H1 (cell line): ENCODE results near the gene NECTIN1. TPM values are rescaled to one million over a fixed set of nuclear protein-coding genes. Genes with fewer than 3 reads are reported as not detected.

Experiments
- CTCF ChIA-PET: fragments of 300-600 bp; sonication (Branson Sonifier 250); formaldehyde crosslinking; loops from one replicate; lab custom pipeline; 2021; ENCODE audit not compliant: partially characterized antibody; lab: Charles Lee
- POLR2A ChIA-PET: fragments of 300-600 bp; sonication (Branson Sonifier 250); formaldehyde crosslinking; loops from one replicate; lab custom pipeline; 2021; ENCODE audit warnings: inconsistent platforms; ENCODE audit not compliant: partially characterized antibody; lab: Charles Lee
- DNase-seq, 2 experiments: peaks; one replicate each; pipeline versions ENCODE4 v3.0.0 to v3.0.0-alpha.2; 2010 to 2022; ENCODE audit warnings: low spot score in 2 of 2, low read depth in 1 of 2, mixed read lengths in 1 of 2
- FAIRE-seq: peaks from 2 replicates; lab custom pipeline; 2011; peaks lifted over from hg19 to GRCh38; lab: Jason Lieb, UNC
- H2AFZ ChIP-seq: 2 replicates; pipeline ENCODE4 v1.8.1; 2012; ENCODE audit warnings: low read length, inconsistent platforms
- H2AK5ac ChIP-seq: 2 replicates; pipeline ENCODE4 v1.6.1; 2013; ENCODE audit warnings: low read depth, low read length
- H2BK120ac ChIP-seq: replicated peaks from 2 replicates; pipeline ENCODE3; 2013; ENCODE audit warnings: low read depth, low read length, inconsistent platforms
- H2BK12ac ChIP-seq: 2 replicates; pipeline ENCODE4 v1.6.1; 2013; ENCODE audit warnings: low read depth, low read length
- H2BK15ac ChIP-seq: 2 replicates; pipeline ENCODE4 v1.6.1; 2013; ENCODE audit warnings: low read length
- H2BK20ac ChIP-seq: 2 replicates; pipeline ENCODE4 v1.6.1; 2013; ENCODE audit warnings: low read length
- H2BK5ac ChIP-seq: 2 replicates; pipeline ENCODE4 v1.6.1; 2013; ENCODE audit warnings: low read depth, low read length
- H3K14ac ChIP-seq: 2 replicates; pipeline ENCODE4 v1.6.1; 2013; ENCODE audit warnings: inconsistent platforms; ENCODE audit not compliant: insufficient read length
- H3K18ac ChIP-seq: 2 replicates; pipeline ENCODE4 v1.6.1; 2013; ENCODE audit warnings: low read length; ENCODE audit errors: extremely low read depth
- H3K23ac ChIP-seq: 2 replicates; pipeline ENCODE4 v1.6.1; 2013; ENCODE audit warnings: inconsistent platforms; ENCODE audit not compliant: insufficient read length
- H3K23me2 ChIP-seq: 2 replicates; pipeline ENCODE4 v1.6.1; 2013; ENCODE audit warnings: low read depth, low read length
- H3K27ac ChIP-seq: 2 replicates; pipeline ENCODE4 v1.6.1; 2011; ENCODE audit warnings: low read depth, low read length, inconsistent platforms
- H3K27me3 ChIP-seq, 4 experiments: replicated peaks in 1 of 4; 1 replicate in 1 of 4; 2 replicates in 3 of 4; pipeline versions ENCODE4 v1.6.1 to v1.8.1; 2011 to 2013; ENCODE audit warnings: low read length in 3 of 4, mild to moderate bottlenecking in 3 of 4, inconsistent platforms in 2 of 4, mixed read lengths in 2 of 4, moderate library complexity in 1 of 4; ENCODE audit not compliant: control insufficient read depth in 3 of 4, insufficient read depth in 3 of 4; ENCODE audit errors: extremely low read depth in 1 of 4
- H3K36me3 ChIP-seq, 4 experiments: 2 replicates each; pipeline versions ENCODE4 v1.6.1 to v1.8.1; 2011 to 2013; ENCODE audit warnings: mild to moderate bottlenecking in 4 of 4, low read length in 3 of 4, moderate library complexity in 2 of 4, control low read depth in 1 of 4, inconsistent platforms in 1 of 4; ENCODE audit not compliant: insufficient read depth in 4 of 4, control insufficient read depth in 2 of 4
- H3K4ac ChIP-seq: replicated peaks from 2 replicates; pipeline ENCODE3; 2013; ENCODE audit warnings: low read length, low read depth, mixed read lengths, inconsistent platforms; ENCODE audit not compliant: insufficient read length
- H3K4me1 ChIP-seq, 4 experiments: replicated peaks in 1 of 4; 1 replicate in 1 of 4; 2 replicates in 3 of 4; pipeline versions ENCODE4 v1.6.1 to v1.8.1; 2011 to 2013; ENCODE audit warnings: low read length in 3 of 4, inconsistent platforms in 2 of 4, mixed read lengths in 1 of 4; ENCODE audit not compliant: insufficient read depth in 4 of 4, control insufficient read depth in 3 of 4
- H3K4me2 ChIP-seq, 2 experiments: 2 replicates each; pipeline versions ENCODE4 v1.6.1 to v1.8.1; 2011 to 2013; ENCODE audit warnings: low read depth in 2 of 2, low read length in 2 of 2, control low read depth in 1 of 2, inconsistent platforms in 1 of 2, mild to moderate bottlenecking in 1 of 2; ENCODE audit not compliant: insufficient read depth in 1 of 2
- H3K4me3 ChIP-seq, 4 experiments: fragments of 200-600, 300-600 bp in 1 of 4; sonication (generic), shearing (Covaris generic), sonication (Bioruptor Twin) in 1 of 4; 2 replicates each; pipeline versions ENCODE4 v1.5.1 to v1.8.1; 2011 to 2016; ENCODE audit warnings: low read length in 4 of 4, low read depth in 3 of 4, control low read depth in 2 of 4, inconsistent platforms in 2 of 4, mild to moderate bottlenecking in 2 of 4, mixed read lengths in 1 of 4, moderate library complexity in 1 of 4; ENCODE audit not compliant: insufficient read depth in 2 of 4; ENCODE audit errors: extremely low read depth in 1 of 4
- H3K56ac ChIP-seq: replicated peaks from 2 replicates; pipeline ENCODE3; 2013; ENCODE audit warnings: low read depth, mild to moderate bottlenecking, mixed read lengths, low read length, inconsistent platforms; ENCODE audit not compliant: insufficient read length
- H3K79me1 ChIP-seq: 2 replicates; pipeline ENCODE4 v1.6.1; 2013; ENCODE audit warnings: low read depth, low read length, control low read depth
- H3K79me2 ChIP-seq, 2 experiments: 2 replicates each; pipeline versions ENCODE4 v1.6.1 to v1.8.1; 2012 to 2013; ENCODE audit warnings: low read length in 2 of 2, mild to moderate bottlenecking in 2 of 2, inconsistent platforms in 1 of 2; ENCODE audit not compliant: insufficient read depth in 2 of 2, control insufficient read depth in 1 of 2
- H3K9ac ChIP-seq, 4 experiments: replicated peaks in 1 of 4; 1 replicate in 1 of 4; 2 replicates in 3 of 4; pipeline versions ENCODE4 v1.6.1 to v1.8.1; 2011 to 2013; ENCODE audit warnings: low read depth in 3 of 4, low read length in 3 of 4, control low read depth in 2 of 4, mild to moderate bottlenecking in 2 of 4, moderate library complexity in 2 of 4, inconsistent platforms in 1 of 4; ENCODE audit errors: extremely low read depth in 1 of 4
- H3K9me3 ChIP-seq, 2 experiments: 2 replicates each; pipeline versions ENCODE4 v1.6.1 to v1.8.1; 2012 to 2013; ENCODE audit warnings: mild to moderate bottlenecking in 2 of 2, moderate library complexity in 2 of 2, control low read depth in 1 of 2, inconsistent platforms in 1 of 2, low read depth in 1 of 2, low read length in 1 of 2, mixed read lengths in 1 of 2; ENCODE audit not compliant: insufficient read depth in 2 of 2
- H4K20me1 ChIP-seq, 2 experiments: replicated peaks in 1 of 2; 2 replicates each; pipeline versions ENCODE3 to v1.8.1; 2011 to 2013; ENCODE audit warnings: inconsistent platforms in 2 of 2, low read length in 2 of 2, mild to moderate bottlenecking in 1 of 2; ENCODE audit not compliant: insufficient read depth in 2 of 2, control insufficient read depth in 1 of 2
- H4K5ac ChIP-seq: 2 replicates; pipeline ENCODE4 v1.6.1; 2013; ENCODE audit warnings: low read length, low read depth, mixed read lengths, inconsistent platforms; ENCODE audit not compliant: insufficient read length
- H4K8ac ChIP-seq: 2 replicates; pipeline ENCODE4 v1.8.0; 2013; ENCODE audit warnings: mild to moderate bottlenecking, moderate library complexity, low read length, inconsistent platforms; ENCODE audit not compliant: insufficient read depth; ENCODE audit errors: extremely low read depth
- H4K91ac ChIP-seq: replicated peaks from 2 replicates; pipeline ENCODE3; 2013; ENCODE audit warnings: low read length, mixed read lengths, inconsistent platforms; ENCODE audit not compliant: insufficient read length
- BACH1 ChIP-seq: IDR thresholded peaks from 2 replicates; pipeline ENCODE4 v1.6.1; 2012; ENCODE audit warnings: low read length, improper control_type of control experiment
- BCL11A ChIP-seq, 2 experiments: IDR thresholded peaks; one replicate each; pipeline ENCODE4 v1.6.1; 2011; ENCODE audit warnings: low read depth in 2 of 2, low read length in 2 of 2, mild to moderate bottlenecking in 2 of 2
- CEBPB ChIP-seq: IDR thresholded peaks from 2 replicates; pipeline ENCODE4 v1.6.1; 2012; ENCODE audit warnings: low read depth, low read length
- CHD1 ChIP-seq: IDR thresholded peaks from 2 replicates; pipeline ENCODE4 v1.6.1; 2012; ENCODE audit warnings: low read depth, low read length, improper control_type of control experiment
- EGR1 ChIP-seq: IDR thresholded peaks from 2 replicates; pipeline ENCODE4 v1.6.1; 2011; ENCODE audit warnings: low read depth, low read length, borderline replicate concordance
- EZH2 ChIP-seq: fragments of 200-600 bp; sonication (generic); IDR thresholded peaks from 2 replicates; pipeline ENCODE4 v1.7.1; 2012; ENCODE audit warnings: low read depth, mild to moderate bottlenecking, moderate library complexity, low read length, inconsistent platforms; ENCODE audit not compliant: severe bottlenecking
- FOSL1 ChIP-seq: IDR thresholded peaks from 2 replicates; pipeline ENCODE4 v1.6.1; 2011; ENCODE audit warnings: mild to moderate bottlenecking, low read depth, low read length, moderate library complexity; ENCODE audit not compliant: insufficient read depth
- RAD21 ChIP-seq, 2 experiments: IDR thresholded peaks in 1 of 2; conservative IDR thresholded peaks in 1 of 2; 2 replicates each; pipeline ENCODE4 v1.6.1; 2011; ENCODE audit warnings: low read depth in 2 of 2, low read length in 2 of 2, improper control_type of control experiment in 1 of 2, inconsistent platforms in 1 of 2, mild to moderate bottlenecking in 1 of 2, moderate library complexity in 1 of 2
- RFX5 ChIP-seq: IDR thresholded peaks from 2 replicates; pipeline ENCODE4 v1.6.1; 2011; ENCODE audit warnings: low read depth, low read length, improper control_type of control experiment, borderline replicate concordance
- YY1 ChIP-seq: IDR thresholded peaks from 2 replicates; pipeline ENCODE4 v1.6.1; 2011; ENCODE audit warnings: low read depth, mild to moderate bottlenecking, low read length
- WGBS, 2 experiments: shearing (Covaris generic) in 1 of 2; methylation state at CpG; one replicate each; pipeline versions ENCODE4 v1.1.6 to v1.1.7; 2013 to 2015; ENCODE audit warnings: low lambda C conversion rate in 2 of 2, mixed read lengths in 2 of 2, inconsistent platforms in 1 of 2, low coverage in 1 of 2, missing lambda C conversion rate in 1 of 2; ENCODE audit not compliant: insufficient replicate concordance in 2 of 2, insufficient coverage in 1 of 2, insufficient read length in 1 of 2; ENCODE audit errors: extremely low coverage in 1 of 2, missing lambda C conversion rate in 1 of 2; 5-methylcytosine and 5-hydroxymethylcytosine counted together
- polyA plus RNA-seq, 7 experiments: library from polyadenylated mRNA; depleted of rRNA in 3 of 7; stranded (reverse) in 5 of 7; unstranded in 2 of 7; fragments of >200 nt in 5 of 7; fragments of 200-250 nt in 2 of 7; gene quantifications; 1 replicate in 5 of 7; 2 replicates in 1 of 7; 4 replicates in 1 of 7; pipeline versions ENCODE4 v1.2.1 to v1.2.3, GENCODE V29; 2011 to 2013; ENCODE audit warnings: missing spikeins in 2 of 7, mixed read lengths in 2 of 7
- total RNA-seq: library from RNA; stranded (reverse); fragmentation: NEBNext Ultra II Directional; extraction: Animal tissue kit (Norgen Biotek cat#: 25700); gene quantifications from 2 replicates; pipeline ENCODE4 v1.2.1, GENCODE V29; 2021
- TF ChIP-seq, protein P1 (sequence below): IDR thresholded peaks from 2 replicates; pipeline ENCODE4 v1.6.1; 2012; ENCODE audit warnings: low read length, inconsistent platforms

Gene NECTIN1
- total and polyA plus RNA-seq, 2 of the 8 experiments (the other 6 are each of a cell fraction or from before 2014, with no cell fraction given), result 43.2 to 97.7 TPM

DNA sequence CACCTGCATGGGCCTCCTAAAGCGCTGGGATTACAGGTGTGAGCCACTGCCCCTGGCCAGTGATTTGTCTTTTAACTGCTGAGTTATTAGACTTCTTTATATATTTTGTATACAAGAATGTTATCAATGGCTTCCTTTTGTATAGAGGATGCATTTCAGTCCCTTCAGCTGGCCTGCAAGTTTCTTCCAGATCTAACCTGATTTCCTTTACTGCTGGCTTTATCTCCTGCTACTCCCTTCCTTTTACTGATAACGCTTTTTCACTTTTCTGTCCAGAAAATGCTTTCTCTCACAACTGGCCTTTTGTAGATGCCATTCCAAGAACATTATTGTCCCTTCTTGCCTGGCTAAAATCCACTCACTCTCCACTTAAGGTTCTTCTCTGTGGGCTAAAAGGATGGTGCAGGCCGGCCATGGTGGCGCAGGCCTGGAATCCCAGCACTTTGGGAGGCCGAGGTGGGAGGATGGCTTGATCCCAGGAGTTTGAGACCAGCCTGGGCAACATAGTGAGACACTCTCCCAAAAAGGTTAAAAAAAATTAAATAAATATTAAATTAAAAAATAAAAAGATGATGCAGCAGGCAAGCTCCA, 118.1 kb downstream of the NECTIN1 start:
- Histone ChIP-seq H3K18ac (no peak overlapping the region), H3K56ac (no peak overlapping the region), H2AK5ac (no peak overlapping the region), H3K23me2 (no peaks in the 10 kb centered on the region), H3K79me1 (no peaks in the 10 kb centered on the region), H3K4me3 (no peak overlapping the region), H2BK15ac (no peak overlapping the region), H3K23ac (no peak overlapping the region), H3K9ac (no peak overlapping the region), H3K4me1 (peaks cover 3 to 19% (median 10%) of the 10 kb centered on the region in 4 experiments; a peak in 6 of 7 replicates), H2BK12ac (no peak overlapping the region), H2AFZ (no peak overlapping the region), H2BK5ac (no peak overlapping the region), H4K8ac (no peak overlapping the region), H3K4me2 (no peak overlapping the region), H2BK120ac (no peak overlapping the region), H3K79me2 (no peaks in the 10 kb centered on the region), H4K5ac (no peak overlapping the region), H3K27ac (no peak overlapping the region), H4K91ac (no peak overlapping the region), H3K9me3 (no peaks in the 10 kb centered on the region), H3K27me3 (peaks cover 0 to 5% (median 0%) of the 10 kb centered on the region in 4 experiments; a peak in 4 of 7 replicates), H3K4ac (no peak overlapping the region), H3K36me3 (no peaks in the 10 kb centered on the region), H2BK20ac (no peak overlapping the region), H3K14ac (no peak overlapping the region), H4K20me1 (no peaks in the 10 kb centered on the region)
- ChIA-PET CTCF (interaction anchor here (0.6 to 12.2 kb wide), 6 partner anchors 9 to 497 kb away, joined by 3 to 130 read pairs (median 4); no protein-coding TSS in a partner anchor), POLR2A (no interaction called here)
- WGBS, 2 experiments, result 87% methylated on average over 5 of the region's 5 CpGs; no CpG with 5 or more reads in 1 of the 2 experiments
- FAIRE-seq, result no peak
- no peak for DNase-seq
- TF ChIP-seq BCL11A (IDR thresholded peaks at IDR 0.05; ENCODE audit: low read depth in 2 of 2, low read length in 2 of 2), result no peak
- TF ChIP-seq RFX5, result no peak
- no peak for TF ChIP-seq EGR1
- no peak for TF ChIP-seq FOSL1
- TF ChIP-seq YY1, result no peak
- no peak for TF ChIP-seq EZH2
- TF ChIP-seq RAD21 (IDR thresholded peaks at IDR 0.05 in 1 of 2, conservative IDR thresholded peaks at IDR 0.05 in 1 of 2; ENCODE audit: low read depth in 2 of 2, low read length in 2 of 2), result no peak
- TF ChIP-seq BACH1, result no peak
- TF ChIP-seq CEBPB, result no peak
- TF ChIP-seq, protein P1, sequence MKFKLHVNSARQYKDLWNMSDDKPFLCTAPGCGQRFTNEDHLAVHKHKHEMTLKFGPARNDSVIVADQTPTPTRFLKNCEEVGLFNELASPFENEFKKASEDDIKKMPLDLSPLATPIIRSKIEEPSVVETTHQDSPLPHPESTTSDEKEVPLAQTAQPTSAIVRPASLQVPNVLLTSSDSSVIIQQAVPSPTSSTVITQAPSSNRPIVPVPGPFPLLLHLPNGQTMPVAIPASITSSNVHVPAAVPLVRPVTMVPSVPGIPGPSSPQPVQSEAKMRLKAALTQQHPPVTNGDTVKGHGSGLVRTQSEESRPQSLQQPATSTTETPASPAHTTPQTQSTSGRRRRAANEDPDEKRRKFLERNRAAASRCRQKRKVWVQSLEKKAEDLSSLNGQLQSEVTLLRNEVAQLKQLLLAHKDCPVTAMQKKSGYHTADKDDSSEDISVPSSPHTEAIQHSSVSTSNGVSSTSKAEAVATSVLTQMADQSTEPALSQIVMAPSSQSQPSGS, result no peak
- TF ChIP-seq CHD1, result no peak
